Endothelial cell of umbilical vein (primary cell): ENCODE data around the gene RASL10A.

Experiments
- EZH2 ChIP-seq: IDR thresholded peaks from 2 replicates; pipeline ENCODE4 v1.6.1; 2012; ENCODE audit warnings: borderline replicate concordance, low read depth, mild to moderate bottlenecking, moderate library complexity, low read length, inconsistent platforms; ENCODE audit not compliant: severe bottlenecking
- GATA2 ChIP-seq: IDR thresholded peaks from 2 replicates; pipeline ENCODE4 v1.7.0; 2011; ENCODE audit warnings: low read depth, mild to moderate bottlenecking, moderate library complexity, mixed read lengths, low read length; ENCODE audit not compliant: insufficient read length, insufficient read depth
- JUN ChIP-seq: IDR thresholded peaks from 2 replicates; pipeline ENCODE4 v1.6.1; 2011; ENCODE audit warnings: borderline replicate concordance, low read depth; ENCODE audit not compliant: insufficient read length, insufficient read depth
- MYC ChIP-seq: IDR thresholded peaks from one replicate; pipeline ENCODE4 v1.6.1; 2011; ENCODE audit warnings: mild to moderate bottlenecking, low read depth, low read length
- POLR2A ChIP-seq: IDR thresholded peaks from 2 replicates; pipeline ENCODE4 v1.6.1; 2012; ENCODE audit warnings: low read depth, mild to moderate bottlenecking, control low read depth, low read length
- POLR2AphosphoS5 ChIP-seq: IDR thresholded peaks from 2 replicates; pipeline ENCODE4 v1.6.1; 2012; ENCODE audit warnings: low read depth, mild to moderate bottlenecking, control low read depth, low read length, moderate library complexity; ENCODE audit not compliant: insufficient read depth
- TF ChIP-seq, protein P1 (sequence below), 2 donors: IDR thresholded peaks; 1 replicate in 1 of 2; 2 replicates in 1 of 2; pipeline ENCODE4 v1.5.1; 2011; ENCODE audit warnings: low read length in 2 of 2, mild to moderate bottlenecking in 2 of 2, moderate library complexity in 2 of 2, control low read depth in 1 of 2, inconsistent platforms in 1 of 2, low read depth in 1 of 2; ENCODE audit not compliant: insufficient read depth in 1 of 2; ENCODE audit errors: extremely low read depth in 1 of 2
- TF ChIP-seq, protein P2 (sequence below): IDR thresholded peaks from 2 replicates; pipeline ENCODE4 v1.6.1; 2011; ENCODE audit not compliant: insufficient read depth, insufficient read length

- TF ChIP-seq, protein P1, sequence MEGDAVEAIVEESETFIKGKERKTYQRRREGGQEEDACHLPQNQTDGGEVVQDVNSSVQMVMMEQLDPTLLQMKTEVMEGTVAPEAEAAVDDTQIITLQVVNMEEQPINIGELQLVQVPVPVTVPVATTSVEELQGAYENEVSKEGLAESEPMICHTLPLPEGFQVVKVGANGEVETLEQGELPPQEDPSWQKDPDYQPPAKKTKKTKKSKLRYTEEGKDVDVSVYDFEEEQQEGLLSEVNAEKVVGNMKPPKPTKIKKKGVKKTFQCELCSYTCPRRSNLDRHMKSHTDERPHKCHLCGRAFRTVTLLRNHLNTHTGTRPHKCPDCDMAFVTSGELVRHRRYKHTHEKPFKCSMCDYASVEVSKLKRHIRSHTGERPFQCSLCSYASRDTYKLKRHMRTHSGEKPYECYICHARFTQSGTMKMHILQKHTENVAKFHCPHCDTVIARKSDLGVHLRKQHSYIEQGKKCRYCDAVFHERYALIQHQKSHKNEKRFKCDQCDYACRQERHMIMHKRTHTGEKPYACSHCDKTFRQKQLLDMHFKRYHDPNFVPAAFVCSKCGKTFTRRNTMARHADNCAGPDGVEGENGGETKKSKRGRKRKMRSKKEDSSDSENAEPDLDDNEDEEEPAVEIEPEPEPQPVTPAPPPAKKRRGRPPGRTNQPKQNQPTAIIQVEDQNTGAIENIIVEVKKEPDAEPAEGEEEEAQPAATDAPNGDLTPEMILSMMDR (IDR thresholded peaks at IDR 0.05; ENCODE audit: extremely low read depth in 1 of 2, insufficient read depth in 1 of 2, low read depth in 1 of 2, low read length in 2 of 2): no peak
- TF ChIP-seq POLR2A: no peak
- TF ChIP-seq, protein P2, sequence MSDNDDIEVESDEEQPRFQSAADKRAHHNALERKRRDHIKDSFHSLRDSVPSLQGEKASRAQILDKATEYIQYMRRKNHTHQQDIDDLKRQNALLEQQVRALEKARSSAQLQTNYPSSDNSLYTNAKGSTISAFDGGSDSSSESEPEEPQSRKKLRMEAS: no peak
- no peak for TF ChIP-seq EZH2
- TF ChIP-seq MYC: no peak
- TF ChIP-seq POLR2AphosphoS5: no peak
- TF ChIP-seq GATA2: no peak
- no peak for TF ChIP-seq JUN
These were observed 39.5 kb downstream of the RASL10A start for GRCh38 chr22:29275819-29276565.
